ENCODE data around the gene CCNI.

Gene CCNI

DNA sequence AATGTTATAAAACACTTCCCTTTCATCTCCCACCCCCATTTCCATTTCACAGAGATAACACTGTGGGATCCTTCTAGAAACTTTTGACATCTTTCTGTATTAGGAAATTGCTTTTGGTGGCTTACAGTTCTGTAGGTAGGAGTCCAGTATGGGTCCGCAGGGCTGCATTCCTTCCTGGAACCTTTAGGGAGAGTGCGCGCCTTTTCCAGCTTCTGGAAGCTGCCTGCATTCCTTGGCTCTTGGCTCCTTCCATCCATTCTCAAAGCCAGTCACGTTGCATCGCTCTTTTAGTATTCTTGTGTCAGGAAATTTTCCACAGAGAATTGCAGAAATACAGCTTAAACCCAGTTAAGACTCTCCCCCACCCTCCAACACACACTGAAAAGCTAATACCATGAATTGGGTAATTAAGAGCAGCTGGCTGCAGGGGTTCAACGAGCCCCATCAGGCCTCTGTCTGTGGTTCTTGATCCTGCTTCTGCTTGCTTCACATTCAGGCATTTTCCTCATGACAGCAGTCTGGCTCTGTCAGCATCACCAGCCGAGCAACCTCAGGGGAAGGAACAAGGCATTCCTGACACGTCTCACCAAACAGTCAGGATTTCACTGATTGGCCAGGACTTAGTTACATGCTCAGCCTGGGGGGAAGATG lies 77.4 kb downstream of the CCNI start:
- peaks cover 10 to 13% of the 10 kb centered on the region in 2 donors for H3K4me1 ChIP-seq (ENCODE audit: control insufficient read depth in 1 of 2, insufficient read depth in 2 of 2, low read length in 2 of 2)
- no peaks in the 10 kb centered on the region for H3K27me3 ChIP-seq (ENCODE audit: low read depth, low read length)
- peaks cover 27 to 35% of the 10 kb centered on the region in 2 donors for H3K36me3 ChIP-seq (ENCODE audit: control insufficient read depth in 1 of 2, insufficient read depth in 2 of 2, low read length in 2 of 2)
- no peak overlapping the region for H3K27ac ChIP-seq (ENCODE audit: low read length)
- H3K9me3 ChIP-seq (ENCODE audit: control insufficient read depth in 1 of 2, low read length in 2 of 2), result no peaks in the 10 kb centered on the region
- H3K4me3 ChIP-seq (ENCODE audit: low read depth in 1 of 2, low read length in 2 of 2), result no peak overlapping the region

DNA sequence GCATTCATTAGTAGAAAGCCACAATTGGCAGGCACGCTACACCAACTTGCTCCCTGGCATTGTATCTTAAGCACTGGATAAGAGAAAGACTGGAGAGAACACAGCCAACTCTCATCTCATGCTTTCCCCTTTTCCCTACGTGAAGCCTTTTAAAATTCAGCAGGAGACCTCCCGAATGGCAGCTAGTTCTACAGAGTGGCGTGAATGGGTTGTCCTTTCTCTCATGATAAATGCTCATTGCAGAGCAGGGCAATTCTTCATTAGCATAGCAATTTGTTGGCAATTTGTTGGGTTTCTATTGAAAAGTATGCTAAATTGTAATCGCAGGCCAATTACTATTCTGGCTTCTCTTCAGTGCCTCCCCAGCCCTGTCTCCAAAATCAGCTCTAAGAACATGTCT lies 78.3 kb downstream of the CCNI start:
- Histone ChIP-seq H3K9me3 (ENCODE audit: control insufficient read depth in 1 of 2, low read length in 2 of 2) (no peaks in the 10 kb centered on the region), H3K27me3 (ENCODE audit: low read depth, low read length) (no peaks in the 10 kb centered on the region), H3K4me1 (ENCODE audit: control insufficient read depth in 1 of 2, insufficient read depth in 2 of 2, low read length in 2 of 2) (peaks cover 6% of the 10 kb centered on the region in 2 donors), H3K27ac (ENCODE audit: low read length) (no peak overlapping the region), H3K36me3 (ENCODE audit: control insufficient read depth in 1 of 2, insufficient read depth in 2 of 2, low read length in 2 of 2) (peaks cover 27 to 35% of the 10 kb centered on the region in 2 donors), H3K4me3 (ENCODE audit: low read depth in 1 of 2, low read length in 2 of 2) (no peak overlapping the region)
